HepG2 (cell line): ENCODE results near the gene KCNH6. TPM values are rescaled to one million over a fixed set of nuclear protein-coding genes. Genes with fewer than 3 reads are reported as not detected.

ENCODE experiments used
- ATAC-seq: fragments of 200-7000 bp; cut with Tn5 transposase; 3 replicates; pipeline ENCODE4 v1.9.1; 2020; ENCODE audit warnings: mild to moderate bottlenecking, moderate library complexity
- BruUV-seq: library from RNA; stranded (reverse); fragments of 400-500 nt; replicated peaks from 2 replicates; lab custom pipeline; 2021; lab: Mats Ljungman, UMichigan
- CTCF ChIA-PET: fragments of 300-600 bp; formaldehyde crosslinking; extraction: SDS; loops from one replicate; lab custom pipeline; 2021; ENCODE audit warnings: low total read pairs, inconsistent platforms, low intra/inter-chr PET ratio; lab: Yijun Ruan, JAX
- POLR2A ChIA-PET: fragments of 350-600 bp; sonication (Branson Sonifier 250); formaldehyde crosslinking; loops from one replicate; lab custom pipeline; 2020; ENCODE audit warnings: antibody characterized with exemption, inconsistent platforms; lab: Yijun Ruan, JAX
- DNase-seq: peaks from one replicate; pipeline ENCODE4 v3.0.0-alpha.2; 2015; ENCODE audit warnings: low spot score
- FAIRE-seq: peaks from 3 replicates; lab custom pipeline; 2011; peaks lifted over from hg19 to GRCh38; lab: Jason Lieb, UNC
- H2AFZ ChIP-seq: one replicate; pipeline ENCODE4 v1.6.1; 2011; ENCODE audit warnings: low read length, inconsistent platforms
- H3K27ac ChIP-seq: fragments of 300-600 bp; 3 replicates; pipeline ENCODE4 v1.8.0; 2011; ENCODE audit warnings: mixed run types, mild to moderate bottlenecking, mixed read lengths, low read length, inconsistent platforms; ENCODE audit not compliant: insufficient read depth; ENCODE audit errors: extremely low read length
- H3K27me3 ChIP-seq, 2 experiments: fragments of 200-600 bp in 1 of 2; 2 replicates in 1 of 2; 3 replicates in 1 of 2; pipeline versions ENCODE4 v1.6.0 to v1.8.0; 2011; ENCODE audit warnings: low read length in 2 of 2, mild to moderate bottlenecking in 2 of 2, moderate library complexity in 2 of 2, inconsistent platforms in 1 of 2; ENCODE audit not compliant: insufficient read depth in 2 of 2, control insufficient read depth in 1 of 2
- H3K36me3 ChIP-seq, 2 experiments: fragments of 200-600 bp in 1 of 2; replicated peaks in 1 of 2; 2 replicates in 1 of 2; 3 replicates in 1 of 2; pipeline versions ENCODE4 v1.5.1 to v1.8.0; 2011; ENCODE audit warnings: low read length in 2 of 2, inconsistent platforms in 1 of 2; ENCODE audit not compliant: insufficient read depth in 2 of 2, control insufficient read depth in 1 of 2
- H3K4me1 ChIP-seq: 2 replicates; pipeline ENCODE4 v1.5.1; 2012; ENCODE audit warnings: low read length, inconsistent platforms; ENCODE audit not compliant: insufficient read depth
- H3K4me2 ChIP-seq: 2 replicates; pipeline ENCODE4 v1.6.0; 2011; ENCODE audit warnings: low read depth, low read length, inconsistent platforms
- H3K4me3 ChIP-seq, 3 experiments: fragments of 200-600 bp in 1 of 3; sonication (generic), shearing (Covaris generic) in 1 of 3; replicated peaks in 1 of 3; 2 replicates each; pipeline ENCODE4 v1.5.1; 2011 to 2016; ENCODE audit warnings: low read length in 3 of 3, inconsistent platforms in 2 of 3, low read depth in 2 of 3, mild to moderate bottlenecking in 2 of 3, control low read depth in 1 of 3, mixed read lengths in 1 of 3; ENCODE audit not compliant: insufficient read depth in 1 of 3
- H3K79me2 ChIP-seq: one replicate; pipeline ENCODE4 v1.6.1; 2011; ENCODE audit warnings: low read length, inconsistent platforms; ENCODE audit not compliant: insufficient read depth
- H3K9ac ChIP-seq: 2 replicates; pipeline ENCODE4 v1.6.0; 2011; ENCODE audit warnings: mild to moderate bottlenecking, low read depth, low read length, inconsistent platforms; ENCODE audit not compliant: insufficient read depth
- H3K9me3 ChIP-seq: 2 replicates; pipeline ENCODE4 v1.5.1; 2012; ENCODE audit warnings: mild to moderate bottlenecking, low read length
- H4K20me1 ChIP-seq: 2 replicates; pipeline ENCODE4 v1.6.0; 2011; ENCODE audit warnings: inconsistent platforms, mild to moderate bottlenecking, low read length, moderate library complexity; ENCODE audit not compliant: insufficient read depth
- AHR ChIP-seq: IDR thresholded peaks from 2 replicates; pipeline ENCODE4 v1.6.1; 2018; ENCODE audit warnings: missing genetic modification reagents, missing compliant biosample characterization
- MTF2 ChIP-seq: sonication (generic); formaldehyde crosslinking; IDR thresholded peaks from 2 replicates; pipeline ENCODE4 v1.5.0; 2020; ENCODE audit warnings: missing genetic modification reagents, borderline replicate concordance
- NKX3-1 ChIP-seq: sonication (generic); formaldehyde crosslinking; IDR thresholded peaks from 2 replicates; pipeline ENCODE4 v1.5.0; 2020; ENCODE audit warnings: missing genetic modification reagents
- ONECUT2 ChIP-seq: sonication (generic); formaldehyde crosslinking; IDR thresholded peaks from 2 replicates; pipeline ENCODE4 v1.4.0; 2020; ENCODE audit warnings: missing genetic modification reagents
- RARA ChIP-seq: IDR thresholded peaks from 2 replicates; pipeline ENCODE4 v1.6.1; 2016; ENCODE audit warnings: missing genetic modification reagents, missing compliant biosample characterization
- SMAD3 ChIP-seq: sonication (generic); formaldehyde crosslinking; IDR thresholded peaks from 2 replicates; pipeline ENCODE4 v1.4.0; 2020; ENCODE audit warnings: missing genetic modification reagents
- SRSF9 ChIP-seq: fragments of 200-400 bp; formaldehyde crosslinking; IDR thresholded peaks from 2 replicates; pipeline ENCODE4 v1.6.1; 2018; ENCODE audit warnings: borderline replicate concordance, mild to moderate bottlenecking, low read depth, low read length; ENCODE audit not compliant: insufficient read depth, poor library complexity, severe bottlenecking
- TBL1XR1 ChIP-seq: fragments of 150-350 bp; IDR thresholded peaks from 2 replicates; pipeline ENCODE4 v1.6.1; 2014; ENCODE audit warnings: borderline replicate concordance, low read length; ENCODE audit not compliant: partially characterized antibody
- TRIM24 ChIP-seq: sonication (generic); formaldehyde crosslinking; IDR thresholded peaks from 2 replicates; pipeline ENCODE4 v1.8.0; 2022; ENCODE audit warnings: mild to moderate bottlenecking, missing genetic modification reagents
- ZNF138 ChIP-seq: sonication (generic); formaldehyde crosslinking; IDR thresholded peaks from 2 replicates; pipeline ENCODE4 v1.5.0; 2020; ENCODE audit warnings: mild to moderate bottlenecking, low read depth, missing genetic modification reagents
- ZNF790 ChIP-seq: sonication (generic); formaldehyde crosslinking; IDR thresholded peaks from 2 replicates; pipeline ENCODE4 v1.8.0; 2022; ENCODE audit warnings: missing genetic modification reagents, mild to moderate bottlenecking, borderline replicate concordance
- WGBS: methylation state at CpG from one replicate; pipeline ENCODE4 v1.1.6; 2017; ENCODE audit warnings: low lambda C conversion rate; 5-methylcytosine and 5-hydroxymethylcytosine counted together
- in situ Hi-C: cut with HindIII; loops from 2 replicates; pipeline ENCODE4 v1.10.0; 2017; ENCODE audit warnings: low pct_unique_long_range_greater_than_20kb; ENCODE audit not compliant: extremely low pct_ligation_motif_present
- intact Hi-C: fragments of 100-400 bp; cut with micrococcal nuclease; formaldehyde crosslinking; loops from one replicate; pipeline ENCODE4 v1.10.0; 2022; ENCODE audit not compliant: unreplicated experiment
- polyA plus RNA-seq, 8 experiments: library from polyadenylated mRNA; depleted of rRNA in 3 of 8; stranded (reverse) in 7 of 8; unstranded in 1 of 8; fragments of >200 nt; fragmentation: Illumina TruSeq in 4 of 8; extraction: Trizol in 4 of 8; gene quantifications; 2 replicates each; pipeline versions ENCODE4 v1.2.1 to v1.2.3, GENCODE V29; 2011 to 2016; ENCODE audit warnings: low read depth in 4 of 8, missing spikeins in 1 of 8, mixed read lengths in 1 of 8; ENCODE audit not compliant: insufficient read depth in 1 of 8
- total RNA-seq, 5 experiments: library from RNA; depleted of rRNA; stranded (reverse); fragments of >200 nt; fragmentation: Illumina TruSeq; extraction: Trizol; gene quantifications; 2 replicates each; pipeline ENCODE4 v1.2.3, GENCODE V29; 2016; ENCODE audit warnings: low read depth in 1 of 5
- TF ChIP-seq, protein P1 (sequence below): sonication (generic); formaldehyde crosslinking; conservative IDR thresholded peaks from 2 replicates; pipeline ENCODE4 v1.8.1; 2023; ENCODE audit warnings: missing genetic modification reagents
- TF ChIP-seq, protein P2 (sequence below): sonication (generic); formaldehyde crosslinking; IDR thresholded peaks from 2 replicates; pipeline ENCODE4 v1.4.0; 2020; ENCODE audit warnings: mild to moderate bottlenecking, missing genetic modification reagents, borderline replicate concordance
- TF ChIP-seq, protein P3 (sequence below): IDR thresholded peaks from 2 replicates; pipeline ENCODE4 v1.6.1; 2016
- TF ChIP-seq, protein P4 (sequence below): sonication (generic); formaldehyde crosslinking; IDR thresholded peaks from 2 replicates; pipeline ENCODE4 v1.5.0; 2020; ENCODE audit warnings: missing genetic modification reagents

KCNH6 gene
- total and polyA plus RNA-seq, 2 of the 13 experiments (the other 11 are each of a cell fraction or from before 2014, with no cell fraction given), result 0.05 to 0.18 TPM

DNA sequence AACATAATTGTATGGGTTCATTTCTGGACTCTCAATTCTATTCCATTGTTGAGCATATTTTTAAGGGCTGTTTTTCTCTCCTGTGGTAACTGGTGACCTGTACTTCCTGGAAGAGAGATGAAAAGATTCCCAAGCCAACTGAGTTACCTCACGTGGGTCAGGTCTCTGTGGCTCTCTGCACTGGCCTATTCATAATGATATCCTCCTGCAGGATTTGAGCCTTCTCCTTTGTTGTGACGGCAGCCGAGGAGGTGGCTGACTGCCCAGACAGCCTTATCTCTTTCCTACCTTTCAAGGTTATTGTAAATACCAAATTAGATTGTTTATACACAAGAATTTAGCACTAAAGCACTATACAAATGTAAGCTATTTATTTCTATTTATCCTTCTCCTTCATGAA, 49.0 kb upstream of the KCNH6 start:
- ChIA-PET CTCF (no interaction called here), POLR2A (no interaction called here)
- Histone ChIP-seq H2AFZ (no peak overlapping the region), H3K9me3 (no peaks in the 10 kb centered on the region), H3K4me3 (no peak overlapping the region), H3K79me2 (no peaks in the 10 kb centered on the region), H3K4me1 (peaks cover 27% of the 10 kb centered on the region), H3K27me3 (peaks cover 18 to 63% of the 10 kb centered on the region in 2 experiments), H4K20me1 (peaks cover 3% of the 10 kb centered on the region; the same call in 1 of the 2 replicates), H3K4me2 (no peak overlapping the region), H3K27ac (no peak overlapping the region), H3K36me3 (no peaks in the 10 kb centered on the region), H3K9ac (no peak overlapping the region)
- FAIRE-seq, result no peak
- no TSS peak for BruUV-seq
- no peak for ATAC-seq
- DNase-seq, result no peak
- WGBS, result 0% methylated on average over 3 of the region's 3 CpGs
- in situ Hi-C loops (no loop called here), intact Hi-C loops (no loop called here)
- no peak for TF ChIP-seq SRSF9
- TF ChIP-seq ZNF790 (CRISPR knock-in tag), result no peak
- TF ChIP-seq NKX3-1 (CRISPR knock-in tag), result no peak
- TF ChIP-seq, protein P1, sequence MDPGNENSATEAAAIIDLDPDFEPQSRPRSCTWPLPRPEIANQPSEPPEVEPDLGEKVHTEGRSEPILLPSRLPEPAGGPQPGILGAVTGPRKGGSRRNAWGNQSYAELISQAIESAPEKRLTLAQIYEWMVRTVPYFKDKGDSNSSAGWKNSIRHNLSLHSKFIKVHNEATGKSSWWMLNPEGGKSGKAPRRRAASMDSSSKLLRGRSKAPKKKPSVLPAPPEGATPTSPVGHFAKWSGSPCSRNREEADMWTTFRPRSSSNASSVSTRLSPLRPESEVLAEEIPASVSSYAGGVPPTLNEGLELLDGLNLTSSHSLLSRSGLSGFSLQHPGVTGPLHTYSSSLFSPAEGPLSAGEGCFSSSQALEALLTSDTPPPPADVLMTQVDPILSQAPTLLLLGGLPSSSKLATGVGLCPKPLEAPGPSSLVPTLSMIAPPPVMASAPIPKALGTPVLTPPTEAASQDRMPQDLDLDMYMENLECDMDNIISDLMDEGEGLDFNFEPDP (CRISPR knock-in tag), result no peak
- no peak for TF ChIP-seq SMAD3
- no peak for TF ChIP-seq TBL1XR1
- TF ChIP-seq RARA (CRISPR knock-in tag), result no peak
- no peak for TF ChIP-seq ONECUT2 (CRISPR knock-in tag)
- TF ChIP-seq, protein P2, sequence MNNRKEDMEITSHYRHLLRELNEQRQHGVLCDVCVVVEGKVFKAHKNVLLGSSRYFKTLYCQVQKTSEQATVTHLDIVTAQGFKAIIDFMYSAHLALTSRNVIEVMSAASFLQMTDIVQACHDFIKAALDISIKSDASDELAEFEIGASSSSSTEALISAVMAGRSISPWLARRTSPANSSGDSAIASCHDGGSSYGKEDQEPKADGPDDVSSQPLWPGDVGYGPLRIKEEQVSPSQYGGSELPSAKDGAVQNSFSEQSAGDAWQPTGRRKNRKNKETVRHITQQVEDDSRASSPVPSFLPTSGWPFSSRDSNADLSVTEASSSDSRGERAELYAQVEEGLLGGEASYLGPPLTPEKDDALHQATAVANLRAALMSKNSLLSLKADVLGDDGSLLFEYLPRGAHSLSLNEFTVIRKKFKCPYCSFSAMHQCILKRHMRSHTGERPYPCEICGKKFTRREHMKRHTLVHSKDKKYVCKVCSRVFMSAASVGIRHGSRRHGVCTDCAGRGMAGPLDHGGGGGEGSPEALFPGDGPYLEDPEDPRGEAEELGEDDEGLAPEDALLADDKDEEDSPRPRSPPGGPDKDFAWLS (CRISPR knock-in tag), result no peak
- TF ChIP-seq, protein P3, sequence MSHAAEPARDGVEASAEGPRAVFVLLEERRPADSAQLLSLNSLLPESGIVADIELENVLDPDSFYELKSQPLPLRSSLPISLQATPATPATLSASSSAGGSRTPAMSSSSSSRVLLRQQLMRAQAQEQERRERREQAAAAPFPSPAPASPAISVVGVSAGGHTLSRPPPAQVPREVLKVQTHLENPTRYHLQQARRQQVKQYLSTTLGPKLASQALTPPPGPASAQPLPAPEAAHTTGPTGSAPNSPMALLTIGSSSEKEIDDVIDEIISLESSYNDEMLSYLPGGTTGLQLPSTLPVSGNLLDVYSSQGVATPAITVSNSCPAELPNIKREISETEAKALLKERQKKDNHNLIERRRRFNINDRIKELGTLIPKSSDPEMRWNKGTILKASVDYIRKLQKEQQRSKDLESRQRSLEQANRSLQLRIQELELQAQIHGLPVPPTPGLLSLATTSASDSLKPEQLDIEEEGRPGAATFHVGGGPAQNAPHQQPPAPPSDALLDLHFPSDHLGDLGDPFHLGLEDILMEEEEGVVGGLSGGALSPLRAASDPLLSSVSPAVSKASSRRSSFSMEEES (CRISPR knock-in tag), result no peak
- TF ChIP-seq TRIM24, result no peak
- TF ChIP-seq MTF2 (CRISPR knock-in tag), result no peak
- no peak for TF ChIP-seq AHR (CRISPR knock-in tag)
- TF ChIP-seq ZNF138 (CRISPR knock-in tag), result no peak
- TF ChIP-seq, protein P4, sequence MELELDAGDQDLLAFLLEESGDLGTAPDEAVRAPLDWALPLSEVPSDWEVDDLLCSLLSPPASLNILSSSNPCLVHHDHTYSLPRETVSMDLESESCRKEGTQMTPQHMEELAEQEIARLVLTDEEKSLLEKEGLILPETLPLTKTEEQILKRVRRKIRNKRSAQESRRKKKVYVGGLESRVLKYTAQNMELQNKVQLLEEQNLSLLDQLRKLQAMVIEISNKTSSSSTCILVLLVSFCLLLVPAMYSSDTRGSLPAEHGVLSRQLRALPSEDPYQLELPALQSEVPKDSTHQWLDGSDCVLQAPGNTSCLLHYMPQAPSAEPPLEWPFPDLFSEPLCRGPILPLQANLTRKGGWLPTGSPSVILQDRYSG (CRISPR knock-in tag), result no peak
